Vagina (tissue), 2 donors: ENCODE measurements around the gene CGRRF1. TPM values are rescaled to one million over a fixed set of nuclear protein-coding genes. Genes with fewer than 3 reads are reported as not detected.

Experiments
- DNase-seq, 2 donors: peaks; one replicate each; pipeline ENCODE4 v3.0.0-alpha.2; 2017; ENCODE audit errors: extremely low spot score in 2 of 2
- H3K27ac ChIP-seq: fragments of 200-600 bp; sonication (generic); one replicate; pipeline ENCODE4 v1.5.1; 2019
- H3K27me3 ChIP-seq: fragments of 200-600 bp; sonication (generic); one replicate; pipeline ENCODE4 v1.5.1; 2019
- H3K36me3 ChIP-seq, 2 donors: fragments of 200-600 bp; sonication (generic); one replicate each; pipeline ENCODE4 v1.5.1; 2017 to 2019
- H3K4me1 ChIP-seq: fragments of 200-600 bp; sonication (generic); one replicate; pipeline ENCODE4 v1.5.1; 2019
- H3K4me3 ChIP-seq, 2 donors: fragments of 200-600 bp; sonication (generic); 1 replicate in 1 of 2; 2 replicates in 1 of 2; pipeline ENCODE4 v1.5.1; 2016 to 2019
- H3K9me3 ChIP-seq: fragments of 200-600 bp; sonication (generic); one replicate; pipeline ENCODE4 v1.5.1; 2019
- POLR2A ChIP-seq, 2 donors: fragments of 450-650 bp; IDR thresholded peaks; one replicate each; pipeline ENCODE4 v1.6.1; 2017; ENCODE audit warnings: antibody characterized with exemption in 2 of 2, mild to moderate bottlenecking in 2 of 2, moderate library complexity in 2 of 2
- POLR2AphosphoS5 ChIP-seq, 2 donors: sonication (generic); formaldehyde crosslinking; IDR thresholded peaks; one replicate each; pipeline ENCODE4 v1.9.0; 2017; ENCODE audit warnings: antibody characterized with exemption in 2 of 2, mild to moderate bottlenecking in 2 of 2, low read depth in 1 of 2; ENCODE audit not compliant: insufficient read depth in 1 of 2
- intact Hi-C: fragments of 100-400 bp; cut with DNase I; formaldehyde crosslinking; loops from one replicate; pipeline ENCODE4 v1.15.1; 2023
- total RNA-seq: library from RNA; depleted of rRNA; stranded (reverse); fragments of >200 nt; gene quantifications from one replicate; pipeline ENCODE4 v1.2.3, GENCODE V29; 2016
- TF ChIP-seq, protein P1 (sequence below), 3 experiments: fragments of 450-650 bp in 2 of 3; fragments of 200-600 bp in 1 of 3; sonication (generic) in 1 of 3; IDR thresholded peaks; one replicate each; pipeline ENCODE4 v1.5.1; 2017 to 2019; ENCODE audit warnings: antibody characterized with exemption in 3 of 3, mild to moderate bottlenecking in 2 of 3, moderate library complexity in 2 of 3

The CGRRF1 gene
- total RNA-seq, 1 donor from 2014 or later, result 9.6 TPM

- DNase-seq, result peak in 1 of 2 donors; percentile 92
- TF ChIP-seq, protein P1, sequence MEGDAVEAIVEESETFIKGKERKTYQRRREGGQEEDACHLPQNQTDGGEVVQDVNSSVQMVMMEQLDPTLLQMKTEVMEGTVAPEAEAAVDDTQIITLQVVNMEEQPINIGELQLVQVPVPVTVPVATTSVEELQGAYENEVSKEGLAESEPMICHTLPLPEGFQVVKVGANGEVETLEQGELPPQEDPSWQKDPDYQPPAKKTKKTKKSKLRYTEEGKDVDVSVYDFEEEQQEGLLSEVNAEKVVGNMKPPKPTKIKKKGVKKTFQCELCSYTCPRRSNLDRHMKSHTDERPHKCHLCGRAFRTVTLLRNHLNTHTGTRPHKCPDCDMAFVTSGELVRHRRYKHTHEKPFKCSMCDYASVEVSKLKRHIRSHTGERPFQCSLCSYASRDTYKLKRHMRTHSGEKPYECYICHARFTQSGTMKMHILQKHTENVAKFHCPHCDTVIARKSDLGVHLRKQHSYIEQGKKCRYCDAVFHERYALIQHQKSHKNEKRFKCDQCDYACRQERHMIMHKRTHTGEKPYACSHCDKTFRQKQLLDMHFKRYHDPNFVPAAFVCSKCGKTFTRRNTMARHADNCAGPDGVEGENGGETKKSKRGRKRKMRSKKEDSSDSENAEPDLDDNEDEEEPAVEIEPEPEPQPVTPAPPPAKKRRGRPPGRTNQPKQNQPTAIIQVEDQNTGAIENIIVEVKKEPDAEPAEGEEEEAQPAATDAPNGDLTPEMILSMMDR (IDR thresholded peaks at IDR 0.05), result peak in 1 of 3 experiments; percentile 29
- peak in 1 of 2 donors; percentile 58 for TF ChIP-seq POLR2A (IDR thresholded peaks at IDR 0.05)
- TF ChIP-seq POLR2AphosphoS5 (IDR thresholded peaks at IDR 0.05; ENCODE audit: insufficient read depth in 1 of 2, low read depth in 1 of 2), result peak in 1 of 2 donors; percentile 71
- Histone ChIP-seq H3K27ac (peak within 1 kb of the TSS; percentile 99), H3K36me3 (no peaks in the 10 kb centered on the region), H3K9me3 (no peaks in the 10 kb centered on the region), H3K4me1 (peaks cover 39% of the 10 kb centered on the region), H3K4me3 (peak within 1 kb of the TSS; percentile 75 to 86), H3K27me3 (no peaks in the 10 kb centered on the region)
- intact Hi-C loops, result loop anchor here (1.0 to 2.0 kb wide), 2 partner anchors 120 to 207 kb away; no protein-coding TSS in a partner anchor
Observed at GRCh38 chr14:54566410-54567223, 56.9 kb downstream of the CGRRF1 start, which contains the start of gene SAMD4A. Gene SAMD4A (plus strand): TSS chr14:54567128. CDS start chr14:54567917, 789 bp downstream.

- H3K27me3 ChIP-seq, result no peaks in the 10 kb centered on the region
- peak in 1 of 2 donors; percentile 57 for TF ChIP-seq POLR2AphosphoS5 (IDR thresholded peaks at IDR 0.05; ENCODE audit: insufficient read depth in 1 of 2, low read depth in 1 of 2)
- no peak for TF ChIP-seq POLR2A (IDR thresholded peaks at IDR 0.05)
- H3K4me3 ChIP-seq, result peak overlapping the region; percentile 75 to 86
- H3K36me3 ChIP-seq, result peaks cover 0 to 2% of the 10 kb centered on the region in 2 donors
- DNase-seq, result no peak
- H3K4me1 ChIP-seq, result peaks cover 39% of the 10 kb centered on the region
- no peaks in the 10 kb centered on the region for H3K9me3 ChIP-seq
- intact Hi-C loops, result loop anchor here (2.0 kb wide), 1 partner anchor 120 kb away; no protein-coding TSS in a partner anchor
- H3K27ac ChIP-seq, result peak overlapping the region; percentile 99
Observed at GRCh38 chr14:54567224-54567638, 57.5 kb downstream of the CGRRF1 start.

- TF ChIP-seq POLR2A (IDR thresholded peaks at IDR 0.05), result no peak
- TF ChIP-seq, protein P1 (IDR thresholded peaks at IDR 0.05), result no peak
- peak in 1 of 2 donors; percentile 5 for TF ChIP-seq POLR2AphosphoS5 (IDR thresholded peaks at IDR 0.05; ENCODE audit: insufficient read depth in 1 of 2, low read depth in 1 of 2)
- no peaks in the 10 kb centered on the region for H3K27me3 ChIP-seq
- H3K4me3 ChIP-seq, result peak overlapping the region; percentile 75 to 86
- H3K9me3 ChIP-seq, result no peaks in the 10 kb centered on the region
- H3K36me3 ChIP-seq, result peaks cover 0 to 8% of the 10 kb centered on the region in 2 donors
- intact Hi-C loops, result loop anchor here (2.0 kb wide), 1 partner anchor 119 kb away; no protein-coding TSS in a partner anchor
- H3K4me1 ChIP-seq, result peaks cover 39% of the 10 kb centered on the region
- peak overlapping the region; percentile 99 for H3K27ac ChIP-seq
- no peak for DNase-seq
Observed at GRCh38 chr14:54567639-54568561, 58.2 kb downstream of the CGRRF1 start.

- peaks cover 39% of the 10 kb centered on the region for H3K4me1 ChIP-seq
- peak overlapping the region; percentile 99 for H3K27ac ChIP-seq
- no peaks in the 10 kb centered on the region for H3K9me3 ChIP-seq
- peak overlapping the region; percentile 40 to 75 for H3K4me3 ChIP-seq
- intact Hi-C loops, result no loop called here
- peaks cover 0 to 8% of the 10 kb centered on the region in 2 donors for H3K36me3 ChIP-seq
- DNase-seq, result no peak
- H3K27me3 ChIP-seq, result no peaks in the 10 kb centered on the region
- TF ChIP-seq POLR2AphosphoS5 (IDR thresholded peaks at IDR 0.05; ENCODE audit: insufficient read depth in 1 of 2, low read depth in 1 of 2) (peak in 1 of 2 donors; percentile 54), POLR2A (IDR thresholded peaks at IDR 0.05) (no peak)
- TF ChIP-seq, protein P1 (IDR thresholded peaks at IDR 0.05), result no peak
Observed at GRCh38 chr14:54568821-54569595, 59.3 kb downstream of the CGRRF1 start.
